RPMI8226 (cell line): ENCODE results near the gene SFMBT1.

Source experiments
- DNase-seq: peaks from one replicate; pipeline ENCODE4 v3.0.0-alpha.2; 2015

Gene SFMBT1

DNA sequence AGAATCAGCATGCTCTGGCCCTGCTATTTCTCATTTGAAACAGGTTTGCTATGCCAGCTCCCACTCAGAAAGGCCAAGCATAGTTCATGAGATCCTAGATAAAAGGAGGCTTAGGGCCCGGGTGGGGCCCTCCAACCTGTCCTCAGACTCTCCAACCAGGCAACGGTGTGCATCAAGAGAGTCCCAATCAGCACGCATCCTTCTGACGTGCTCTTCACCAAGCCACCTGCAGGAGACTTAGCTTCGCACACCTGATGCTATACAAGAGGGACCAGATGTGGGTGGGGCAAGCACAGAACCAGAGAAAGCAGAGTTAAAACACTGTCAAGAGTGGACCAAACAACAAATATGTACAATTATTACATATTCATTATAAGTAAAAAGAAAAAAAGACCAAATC is 165.8 kb downstream of the SFMBT1 start:
- no peak for DNase-seq

DNA sequence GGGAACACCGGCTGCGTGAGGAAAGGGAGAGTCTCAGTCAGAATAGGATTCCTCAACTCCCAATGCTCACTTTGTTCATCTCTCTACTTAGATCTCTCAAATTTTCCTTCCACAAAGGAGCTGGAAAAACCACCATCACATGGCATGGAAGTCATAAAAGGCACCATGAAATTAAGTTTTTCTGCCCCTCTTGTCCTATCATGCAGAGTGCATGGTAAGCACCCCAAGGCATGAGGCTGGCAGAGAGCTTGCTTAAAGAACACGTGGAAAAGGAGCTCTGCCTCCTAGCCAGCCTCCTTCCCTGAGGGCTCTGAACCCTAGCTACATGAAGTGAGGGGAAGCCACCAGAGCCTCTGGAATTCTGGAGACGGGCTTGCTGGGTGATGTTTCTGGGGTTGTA is 166.3 kb downstream of the SFMBT1 start:
- DNase-seq: no peak

DNA sequence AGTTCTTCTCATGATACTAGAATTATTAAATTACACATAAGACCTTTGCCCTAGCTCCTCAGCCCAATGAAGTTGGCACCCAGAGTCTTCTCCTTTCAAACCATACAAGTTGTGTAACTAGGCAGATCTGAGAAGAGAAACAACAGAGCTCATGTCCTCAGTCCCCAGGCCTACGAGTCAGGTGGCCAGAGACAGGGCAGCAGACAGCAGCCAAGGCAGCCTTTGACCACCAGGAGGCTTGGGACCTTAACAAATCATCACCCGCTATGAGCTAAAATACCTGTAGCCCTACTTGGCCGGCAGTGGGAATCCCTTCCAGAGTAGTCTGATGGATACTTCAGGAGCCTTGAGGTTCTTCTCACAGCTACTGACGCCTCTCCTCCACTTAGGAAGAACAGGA is 166.8 kb downstream of the SFMBT1 start:
- DNase-seq: no peak

DNA sequence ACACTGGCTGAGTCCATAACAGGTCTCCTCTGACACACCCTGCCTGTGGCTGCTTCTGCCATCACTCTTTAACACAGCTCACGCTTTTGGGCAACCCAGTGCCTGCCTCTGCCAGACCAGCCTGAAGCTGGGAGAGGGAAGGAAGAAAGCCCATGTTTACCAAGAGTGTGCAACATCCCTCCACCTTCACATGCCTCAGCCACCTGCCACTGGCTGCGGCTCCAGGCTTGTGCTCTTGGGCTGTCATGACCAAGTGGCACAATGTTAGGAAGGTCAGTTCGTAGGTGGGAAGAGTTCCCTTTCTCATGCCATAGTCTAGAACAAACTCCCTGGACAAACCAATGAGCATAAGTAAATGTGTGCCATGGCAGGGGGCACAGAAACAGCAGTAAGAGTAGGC is 168.8 kb downstream of the SFMBT1 start:
- DNase-seq: no peak

DNA sequence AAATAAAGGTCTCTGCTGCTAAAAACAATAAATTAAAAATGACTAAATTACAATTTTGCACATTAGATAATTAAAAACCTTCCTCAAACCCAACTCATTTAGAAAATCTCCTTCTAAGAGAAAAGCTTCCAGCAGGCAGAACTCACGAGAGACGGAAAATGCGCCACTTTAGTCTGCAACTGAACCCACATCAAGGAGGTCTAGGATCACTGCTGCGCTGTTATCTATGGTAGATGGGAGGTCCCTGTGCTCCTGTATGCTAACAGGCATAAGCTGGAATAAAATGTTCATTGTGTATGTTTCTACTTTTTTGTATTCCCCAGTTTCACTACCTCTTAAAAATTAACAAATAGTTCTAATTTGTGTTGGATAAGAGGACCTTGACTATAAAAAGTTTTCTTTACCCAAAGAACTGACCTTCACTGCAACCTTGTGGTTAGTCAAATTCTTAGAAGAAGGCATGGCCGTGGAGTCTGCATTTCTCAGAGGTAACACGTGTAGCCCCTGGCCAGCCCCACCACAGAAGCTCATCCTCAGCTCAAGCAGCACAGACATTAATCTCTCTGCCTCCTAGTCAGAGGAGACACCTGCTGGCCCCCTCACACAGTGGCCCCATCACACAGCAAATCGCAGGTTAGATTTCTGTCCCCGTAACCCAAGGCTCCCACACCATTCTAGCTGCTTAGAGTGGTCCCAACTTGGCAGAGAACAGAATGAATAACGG is 170.8 kb downstream of the SFMBT1 start:
- no peak for DNase-seq

DNA sequence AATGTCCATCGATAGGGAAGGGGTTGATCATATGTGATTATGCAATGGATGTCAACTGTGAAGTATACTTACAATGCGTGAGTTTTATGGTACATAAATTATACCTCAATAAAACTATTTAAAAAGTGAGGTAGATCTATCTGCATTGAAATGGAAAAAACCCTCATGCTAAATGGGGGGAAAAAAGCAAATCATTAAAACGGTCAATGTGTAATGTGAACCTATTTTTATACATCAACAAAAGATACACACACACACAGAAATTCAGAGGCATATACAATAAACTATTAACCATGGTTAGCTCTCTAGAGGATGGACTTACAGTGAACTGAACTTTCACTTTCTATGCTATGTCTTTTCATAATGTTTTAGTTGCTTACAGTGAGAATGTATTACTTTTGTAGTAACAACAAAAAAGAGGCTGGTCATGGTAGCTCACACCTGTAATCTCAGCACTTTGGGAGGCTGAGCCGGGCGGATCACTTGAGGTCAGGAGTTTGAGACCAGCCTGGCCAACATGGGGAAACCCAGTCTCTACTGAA is 171.6 kb downstream of the SFMBT1 start:
- DNase-seq: no peak

DNA sequence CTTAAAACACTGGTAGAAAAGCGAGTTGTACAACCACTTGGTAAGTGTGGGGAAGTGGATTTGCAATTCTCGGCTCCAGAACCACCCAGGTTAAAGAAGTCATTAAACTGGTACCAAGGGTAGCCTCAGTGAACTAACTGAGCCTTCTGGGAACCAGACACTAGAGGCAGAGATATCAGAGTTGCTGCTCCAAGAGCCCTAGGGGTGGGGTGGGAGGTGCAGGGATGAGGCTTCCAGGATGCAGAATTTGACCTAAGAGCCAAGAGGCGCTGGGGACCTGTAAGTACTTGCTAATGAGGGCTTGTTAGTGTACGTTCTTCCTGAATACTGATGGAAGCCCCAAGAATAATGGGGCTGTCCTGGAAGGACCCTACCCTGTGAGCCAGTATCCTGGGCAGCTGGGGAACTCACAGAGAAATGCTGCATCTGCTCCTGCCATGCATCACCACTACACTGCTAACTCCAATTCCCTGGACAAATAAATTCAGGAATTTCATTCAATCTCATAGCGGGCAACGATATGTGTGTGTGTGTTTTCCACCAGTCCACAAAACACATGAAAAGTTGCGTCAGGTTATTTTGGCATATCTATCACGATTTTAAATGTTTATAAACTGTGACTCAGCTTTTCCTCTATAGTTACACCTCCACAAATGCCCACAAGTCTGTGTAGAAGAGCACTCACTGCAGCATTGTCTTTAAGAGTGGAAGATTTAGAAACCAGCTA is 172.3 kb downstream of the SFMBT1 start:
- no peak for DNase-seq

DNA sequence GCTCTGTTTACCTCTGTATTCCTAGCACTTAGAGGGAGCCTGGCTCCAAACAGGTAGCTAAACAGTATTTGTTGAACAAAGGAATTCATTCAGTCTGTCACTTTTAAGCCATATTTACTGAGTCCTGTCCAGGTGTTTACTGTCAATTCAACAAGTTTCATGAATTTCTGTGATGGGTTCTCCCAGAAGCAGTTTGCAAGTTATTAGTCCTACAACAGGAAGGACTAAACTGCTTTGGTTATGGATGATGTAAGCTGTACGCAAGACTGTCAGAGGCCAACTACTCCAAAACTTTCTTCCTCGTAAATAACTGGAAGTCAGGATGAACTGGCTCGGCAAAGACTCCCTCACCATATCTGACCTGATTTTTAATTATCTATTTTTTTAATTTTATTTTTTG is 173.6 kb downstream of the SFMBT1 start:
- DNase-seq: no peak

DNA sequence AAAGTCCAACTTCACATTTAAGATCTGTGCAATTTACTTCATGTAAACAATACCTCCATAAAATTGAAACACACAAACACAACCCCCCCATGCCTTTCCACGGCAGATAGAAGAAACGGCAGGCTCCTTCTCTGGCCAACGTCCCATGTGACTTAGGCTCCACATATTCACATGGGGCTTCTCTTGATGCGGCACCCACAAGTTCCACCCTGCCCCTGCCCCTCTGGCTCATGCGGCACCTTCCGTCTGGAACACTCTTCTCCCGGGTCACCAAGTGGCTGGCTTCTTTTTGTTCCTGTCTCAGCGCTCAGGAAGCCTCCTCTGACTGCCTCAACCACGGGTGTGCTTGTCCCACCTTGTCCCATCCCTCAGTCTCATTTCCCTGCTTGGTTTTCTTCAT is 174.1 kb downstream of the SFMBT1 start:
- DNase-seq: no peak

DNA sequence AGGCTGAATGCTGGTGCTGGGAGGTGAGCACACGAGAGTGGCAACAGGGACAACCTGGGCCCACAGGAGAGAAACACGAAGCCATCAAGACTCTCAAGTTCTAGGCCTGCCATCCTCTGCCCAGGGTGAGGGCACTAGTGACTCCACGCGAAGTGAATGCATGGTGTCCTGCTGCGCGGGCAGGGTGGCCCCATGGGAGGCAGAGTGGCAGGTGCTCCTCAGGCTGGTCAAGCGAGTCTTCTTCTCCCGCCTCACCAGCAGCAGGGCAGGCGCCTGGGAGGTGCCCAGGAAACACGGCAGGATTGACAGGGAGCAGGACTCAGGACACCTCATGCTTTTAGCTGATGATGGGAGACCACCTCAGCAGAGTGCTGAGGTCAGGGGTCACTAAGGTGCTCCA is 175.4 kb downstream of the SFMBT1 start:
- DNase-seq: no peak

DNA sequence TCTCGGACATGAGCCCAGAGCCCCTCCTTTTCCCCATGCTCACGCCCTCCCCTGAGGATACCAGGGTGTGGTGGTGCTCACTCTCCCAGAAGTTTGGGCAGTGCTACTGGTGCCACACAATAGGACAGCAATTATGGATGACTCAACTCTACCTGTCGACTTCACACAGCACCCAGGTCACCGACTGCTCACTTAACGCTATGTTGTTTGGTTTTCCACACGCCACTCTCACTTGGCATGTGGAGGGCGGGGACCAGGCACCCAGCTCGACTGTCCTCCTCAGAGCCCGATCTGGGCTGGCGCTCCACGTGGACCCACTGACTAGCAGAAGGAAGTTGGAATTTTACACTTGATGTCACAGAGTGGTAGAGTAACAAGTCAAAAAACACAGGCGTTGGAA is 179.4 kb downstream of the SFMBT1 start:
- DNase-seq: no peak

DNA sequence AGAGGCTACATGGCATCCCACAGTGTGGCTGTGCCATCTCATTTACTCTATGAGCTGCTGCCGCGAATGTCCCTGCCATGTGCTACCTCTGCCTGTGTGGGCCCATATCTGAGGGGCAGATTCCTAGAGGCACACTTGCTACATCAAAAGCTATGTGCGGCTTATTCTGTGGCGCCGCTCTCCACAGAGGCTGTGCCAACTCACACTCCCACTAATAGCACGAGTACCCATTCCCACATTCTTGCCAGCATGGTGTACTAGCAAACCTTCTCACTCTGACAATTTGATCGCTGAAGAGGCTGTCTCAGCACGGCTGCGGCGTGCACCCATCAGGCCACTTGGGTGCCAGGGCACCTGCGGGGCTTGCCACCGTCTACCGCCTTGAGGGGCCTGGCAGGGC is 179.9 kb downstream of the SFMBT1 start:
- no peak for DNase-seq

DNA sequence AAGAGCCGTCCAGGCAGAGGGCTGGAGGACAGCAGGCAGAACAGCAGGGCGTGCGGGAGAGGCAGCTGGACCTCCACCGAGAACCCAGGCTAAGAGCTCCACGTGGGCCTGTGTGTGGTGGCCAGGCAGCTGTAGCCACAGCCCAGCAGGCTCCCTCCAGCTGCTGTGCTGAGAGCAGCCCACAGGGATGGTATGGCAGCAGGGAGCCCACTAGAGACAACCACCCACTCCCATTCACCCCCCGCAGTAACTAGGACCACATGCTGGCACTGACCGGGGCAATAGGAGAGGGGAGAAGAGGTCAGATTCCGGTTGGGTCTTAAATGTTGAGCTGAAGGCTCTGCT is 185.5 kb downstream of the SFMBT1 start:
- DNase-seq: no peak

DNA sequence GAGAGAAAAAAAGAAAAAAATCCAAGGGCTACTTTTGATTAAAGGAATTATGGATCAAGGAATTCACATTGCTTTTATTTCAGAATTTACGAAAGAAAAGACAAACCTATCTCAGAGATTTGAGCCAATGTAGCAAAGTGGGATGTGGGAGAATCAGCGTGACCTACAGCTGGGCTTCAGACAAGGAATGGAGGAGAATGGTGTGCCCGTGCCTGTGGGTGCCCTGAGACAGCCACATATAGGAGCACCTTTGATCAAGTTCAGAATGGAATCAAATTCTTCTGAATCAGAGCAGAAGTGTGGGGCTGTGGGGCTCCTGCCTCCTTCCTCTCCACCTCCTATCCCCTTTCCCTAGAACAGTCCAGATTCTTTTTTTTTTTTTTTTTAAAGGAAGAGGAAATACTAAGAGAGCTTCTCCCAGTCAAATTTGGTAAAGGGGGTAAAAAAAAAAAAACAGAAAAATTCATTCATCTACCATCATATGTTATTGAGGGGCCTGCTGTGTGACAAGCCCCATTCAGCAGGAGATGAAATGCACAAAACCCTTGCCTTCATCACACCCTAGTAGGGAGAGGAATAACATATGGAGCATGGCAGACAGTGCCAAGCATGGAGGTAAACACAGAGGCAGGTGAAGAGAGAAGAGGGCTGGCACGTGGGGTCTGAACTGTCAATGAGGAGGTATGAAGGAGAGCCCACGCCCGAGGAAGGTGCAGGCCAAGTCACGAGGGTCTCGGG is 186.0 kb downstream of the SFMBT1 start:
- no peak for DNase-seq

DNA sequence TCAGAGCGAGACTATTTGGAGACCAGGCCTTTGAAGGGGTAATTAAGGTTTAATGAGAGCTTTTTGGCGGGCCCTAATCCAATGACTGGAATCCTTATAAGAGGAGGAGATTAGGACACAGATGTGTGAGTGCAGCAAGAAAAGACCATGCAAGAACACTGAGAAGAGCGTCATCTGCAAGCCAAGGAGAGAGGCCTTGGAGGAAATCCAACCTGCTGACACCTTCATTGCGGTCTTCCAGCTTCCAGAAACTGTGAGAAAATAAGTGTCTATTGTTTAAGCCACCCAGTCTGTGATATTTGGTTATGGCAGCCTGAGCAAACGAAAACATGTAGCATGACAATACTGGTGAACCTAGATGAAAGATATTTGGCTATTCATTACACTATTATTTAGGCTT is 188.0 kb downstream of the SFMBT1 start:
- no peak for DNase-seq

DNA sequence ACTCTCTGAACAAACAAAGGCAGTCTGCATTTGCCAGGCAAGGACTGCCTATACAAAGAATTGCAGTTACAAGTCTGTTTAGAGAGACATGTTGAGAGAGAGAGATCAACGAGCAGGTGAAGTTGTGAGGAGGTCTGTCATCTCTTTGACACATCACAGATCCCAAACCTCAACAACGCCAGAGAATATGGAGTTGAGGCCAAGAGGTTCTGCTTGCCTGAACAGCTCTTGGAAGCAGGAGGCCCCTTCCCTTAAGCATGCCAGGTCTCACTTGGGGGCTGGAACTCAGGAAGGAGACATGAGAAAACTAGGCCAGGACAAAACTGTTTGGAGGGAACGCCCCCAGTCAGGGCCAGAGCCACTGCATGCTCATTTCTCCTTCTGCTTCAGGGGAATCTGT is 188.7 kb downstream of the SFMBT1 start:
- no peak for DNase-seq

DNA sequence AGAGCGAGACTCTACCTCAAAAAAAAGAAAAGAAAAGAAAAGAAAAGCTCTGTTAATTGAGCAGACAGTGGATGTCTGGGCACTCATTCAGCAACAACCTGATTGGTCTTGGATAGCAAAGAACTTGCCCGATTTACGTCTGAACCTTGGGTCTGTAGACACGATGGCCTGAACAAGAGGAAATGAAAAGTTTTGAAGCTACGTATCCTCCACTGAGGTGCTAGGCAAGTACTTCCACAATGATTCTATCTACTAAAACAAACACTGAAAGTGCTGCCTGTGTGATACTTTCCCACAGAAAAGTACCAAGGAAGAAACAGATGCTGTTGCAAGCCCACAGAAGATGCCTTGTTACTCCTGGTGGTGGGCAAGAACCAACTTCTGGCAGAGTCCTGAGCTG is 189.2 kb downstream of the SFMBT1 start:
- DNase-seq: no peak

DNA sequence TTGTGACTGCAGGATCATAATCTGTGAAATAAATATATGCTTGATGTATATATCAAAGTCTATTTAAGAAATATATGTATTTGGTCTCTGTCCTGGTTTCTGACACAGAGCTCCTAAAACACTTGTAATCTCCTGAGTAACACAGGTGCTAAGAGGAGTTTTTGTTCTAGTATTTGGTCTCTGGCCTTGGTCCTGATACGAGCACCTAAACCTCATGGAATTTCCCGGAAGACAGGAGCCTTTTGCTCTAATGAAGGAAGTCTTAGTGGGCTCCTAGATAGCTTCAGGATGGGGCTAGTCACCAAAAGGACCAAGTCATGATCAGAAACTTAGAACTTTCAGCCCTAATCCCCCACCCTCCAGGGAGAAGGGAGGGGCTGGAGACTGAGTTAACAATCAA is 191.9 kb downstream of the SFMBT1 start:
- no peak for DNase-seq
